Measurements from ENCODE around the gene DPM2. TPM values are rescaled to one million over a fixed set of nuclear protein-coding genes. Genes with fewer than 3 reads are reported as not detected.
A peak's percentile ranks its signal among the peaks of the same experiment; 100 is the strongest.

DPM2 gene
- polyA plus RNA-seq, 2 of the 4 experiments (the other 2 are of a cell fraction): 41.9 to 45.9 TPM

DNA sequence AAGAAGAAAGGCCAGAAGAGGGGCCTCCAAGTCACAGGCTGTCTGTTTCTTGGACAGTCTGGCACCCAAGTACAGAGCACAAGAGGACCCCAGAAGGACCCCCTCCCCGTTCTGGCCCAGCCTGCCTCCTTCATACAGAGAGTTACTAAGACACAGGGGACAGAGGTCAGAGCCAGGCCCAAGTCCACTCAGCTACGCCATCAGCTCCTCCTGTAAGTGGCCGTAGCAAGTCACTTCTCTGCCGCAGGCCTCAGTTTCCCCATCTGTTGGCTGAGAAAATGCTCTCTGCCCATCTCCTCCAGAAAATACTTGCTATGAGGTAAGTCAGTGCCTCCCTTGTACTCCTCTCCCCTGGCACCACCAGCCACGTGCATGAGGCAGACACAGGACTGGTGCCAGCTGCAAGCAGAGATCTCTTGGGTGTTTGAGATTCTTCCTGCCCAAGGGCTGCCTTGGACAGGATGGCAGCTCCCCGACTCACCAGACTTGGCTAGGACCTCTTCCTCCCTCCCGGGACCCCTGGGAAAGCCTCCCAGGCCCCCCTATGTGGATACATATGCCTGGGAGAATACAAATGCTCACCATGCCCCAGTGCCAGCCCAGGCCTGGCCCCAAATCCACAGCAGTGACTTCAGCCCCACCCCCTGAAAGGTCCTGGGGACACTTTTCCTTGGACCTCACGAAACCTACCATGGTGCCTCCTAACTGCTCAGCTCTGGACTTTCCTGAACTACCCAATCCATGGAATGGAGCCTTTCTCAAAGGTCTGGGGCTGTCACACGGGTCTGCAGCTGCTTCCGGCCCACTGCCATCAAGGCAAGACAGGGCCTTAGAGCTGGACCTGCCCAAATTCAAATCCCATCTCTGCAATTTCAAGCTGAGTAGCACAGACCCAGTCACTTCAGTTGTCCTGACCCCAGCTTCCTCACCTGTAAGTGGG lies 38.0 kb upstream of the DPM2 start:
- Histone ChIP-seq H3K4me3 (no peak overlapping the region), H3K4me2 (peak overlapping the region; percentile 98), H3K9me3 (no peaks in the 10 kb centered on the region), H3K27ac (peak overlapping the region; percentile 29 to 98; a peak in 4 of 6 replicates), H3K4me1 (peaks cover 81% of the 10 kb centered on the region)
- CTCF ChIA-PET: interaction anchor here (0.6 to 17.9 kb wide), 10 partner anchors 10 to 60 kb away, joined by 3 to 173 read pairs (median 5); no protein-coding TSS in a partner anchor
- DNase-seq (ENCODE audit: low read depth in 1 of 2, low spot score in 1 of 2): no peak
- no peak for ATAC-seq
- POLR2A ChIA-PET: no interaction called here
- no peak for FAIRE-seq
- TF ChIP-seq MAZ (IDR thresholded peaks at IDR 0.05; ENCODE audit: borderline replicate concordance, low read depth, low read length) (no peak), RCOR1 (IDR thresholded peaks at IDR 0.05; ENCODE audit: low read depth, low read length) (no peak), EP300 (IDR thresholded peaks at IDR 0.05) (no peak), BHLHE40 (IDR thresholded peaks at IDR 0.05; ENCODE audit: low read depth, low read length) (no peak), HOXB13 (CRISPR knock-in tag; IDR thresholded peaks at IDR 0.05; ENCODE audit: low read depth) (no peak), HOXA7 (CRISPR knock-in tag; IDR thresholded peaks at IDR 0.05) (no peak), ZFP36 (IDR thresholded peaks at IDR 0.05; ENCODE audit: borderline replicate concordance, partially characterized antibody) (no peak), FOSB (CRISPR knock-in tag; IDR thresholded peaks at IDR 0.05) (no peak), TFCP2L1 (CRISPR knock-in tag; IDR thresholded peaks at IDR 0.05) (no peak), NPAS2 (CRISPR knock-in tag; IDR thresholded peaks at IDR 0.05; ENCODE audit: borderline replicate concordance) (no peak), CEBPB (IDR thresholded peaks at IDR 0.05) (no peak), KDM1A (IDR thresholded peaks at IDR 0.05; ENCODE audit: low read depth) (no peak), GATA3 (IDR thresholded peaks at IDR 0.05; ENCODE audit: borderline replicate concordance) (no peak), MAFK (IDR thresholded peaks at IDR 0.05; ENCODE audit: partially characterized antibody) (no peak), RFX5 (IDR thresholded peaks at IDR 0.05) (no peak), RAD21 (conservative IDR thresholded peaks at IDR 0.05 in 1 of 2, IDR thresholded peaks at IDR 0.05 in 1 of 2) (no peak), CHD2 (IDR thresholded peaks at IDR 0.05; ENCODE audit: low read length, partially characterized antibody) (no peak)
- TF ChIP-seq, protein P1, sequence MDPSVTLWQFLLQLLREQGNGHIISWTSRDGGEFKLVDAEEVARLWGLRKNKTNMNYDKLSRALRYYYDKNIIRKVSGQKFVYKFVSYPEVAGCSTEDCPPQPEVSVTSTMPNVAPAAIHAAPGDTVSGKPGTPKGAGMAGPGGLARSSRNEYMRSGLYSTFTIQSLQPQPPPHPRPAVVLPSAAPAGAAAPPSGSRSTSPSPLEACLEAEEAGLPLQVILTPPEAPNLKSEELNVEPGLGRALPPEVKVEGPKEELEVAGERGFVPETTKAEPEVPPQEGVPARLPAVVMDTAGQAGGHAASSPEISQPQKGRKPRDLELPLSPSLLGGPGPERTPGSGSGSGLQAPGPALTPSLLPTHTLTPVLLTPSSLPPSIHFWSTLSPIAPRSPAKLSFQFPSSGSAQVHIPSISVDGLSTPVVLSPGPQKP (IDR thresholded peaks at IDR 0.05; ENCODE audit: low read depth, low read length): no peak
- TF ChIP-seq, protein P2, sequence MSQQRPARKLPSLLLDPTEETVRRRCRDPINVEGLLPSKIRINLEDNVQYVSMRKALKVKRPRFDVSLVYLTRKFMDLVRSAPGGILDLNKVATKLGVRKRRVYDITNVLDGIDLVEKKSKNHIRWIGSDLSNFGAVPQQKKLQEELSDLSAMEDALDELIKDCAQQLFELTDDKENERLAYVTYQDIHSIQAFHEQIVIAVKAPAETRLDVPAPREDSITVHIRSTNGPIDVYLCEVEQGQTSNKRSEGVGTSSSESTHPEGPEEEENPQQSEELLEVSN (IDR thresholded peaks at IDR 0.05; ENCODE audit: borderline replicate concordance, low read depth): no peak
- TF ChIP-seq, protein P3, sequence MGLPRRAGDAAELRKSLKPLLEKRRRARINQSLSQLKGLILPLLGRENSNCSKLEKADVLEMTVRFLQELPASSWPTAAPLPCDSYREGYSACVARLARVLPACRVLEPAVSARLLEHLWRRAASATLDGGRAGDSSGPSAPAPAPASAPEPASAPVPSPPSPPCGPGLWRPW (IDR thresholded peaks at IDR 0.05): no peak
- WGBS (ENCODE audit: missing lambda C conversion rate): 73% methylated on average over 10 of the region's 10 CpGs

DNA sequence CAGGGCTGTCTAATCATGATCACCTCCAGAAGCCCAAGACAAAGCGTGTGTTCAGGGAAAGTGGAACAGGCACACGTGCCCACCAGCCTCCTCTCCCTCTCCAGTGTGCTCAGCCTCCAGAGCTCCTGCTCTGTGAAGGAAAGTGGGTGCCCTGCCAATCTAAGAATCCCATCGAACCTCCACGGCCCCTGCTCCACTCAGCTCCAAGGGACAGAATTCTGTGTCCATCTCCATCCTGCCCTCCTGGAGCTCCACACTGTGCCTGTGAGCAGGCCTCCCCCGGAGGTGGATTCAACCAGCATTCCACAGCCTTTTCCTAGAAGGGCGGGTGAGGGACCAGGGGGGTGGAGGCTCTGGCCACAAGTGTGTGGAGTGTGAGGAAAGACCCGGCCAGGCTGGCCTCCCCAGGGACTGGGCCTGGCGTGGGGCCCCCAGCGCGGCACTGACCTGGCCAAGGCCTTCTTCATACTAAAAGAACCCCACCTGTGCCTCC lies 37.2 kb upstream of the DPM2 start:
- no peak for DNase-seq (ENCODE audit: low read depth in 1 of 2, low spot score in 1 of 2)
- FAIRE-seq: no peak
- Histone ChIP-seq H3K4me3 (no peak overlapping the region), H3K4me2 (peak overlapping the region; percentile 98), H3K27ac (peak overlapping the region; percentile 18 to 98; a peak in 3 of 6 replicates), H3K4me1 (peaks cover 89% of the 10 kb centered on the region), H3K9me3 (no peaks in the 10 kb centered on the region)
- 69% methylated on average over 8 of the region's 10 CpGs for WGBS (ENCODE audit: missing lambda C conversion rate)
- ChIA-PET CTCF (interaction anchor here (0.6 to 17.9 kb wide), 10 partner anchors 9 to 110 kb away, joined by 3 to 173 read pairs (median 5); partner anchors contain the start of gene SLC25A25), POLR2A (no interaction called here)
- ATAC-seq: no peak
- no peak for TF ChIP-seq HOXB13 (CRISPR knock-in tag; IDR thresholded peaks at IDR 0.05; ENCODE audit: low read depth)
- TF ChIP-seq, protein P4, sequence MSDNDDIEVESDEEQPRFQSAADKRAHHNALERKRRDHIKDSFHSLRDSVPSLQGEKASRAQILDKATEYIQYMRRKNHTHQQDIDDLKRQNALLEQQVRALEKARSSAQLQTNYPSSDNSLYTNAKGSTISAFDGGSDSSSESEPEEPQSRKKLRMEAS (IDR thresholded peaks at IDR 0.05): no peak
- no peak for TF ChIP-seq RAD21 (conservative IDR thresholded peaks at IDR 0.05 in 1 of 2, IDR thresholded peaks at IDR 0.05 in 1 of 2)
- no peak for TF ChIP-seq FOXS1 (CRISPR knock-in tag; IDR thresholded peaks at IDR 0.05)
- TF ChIP-seq NR3C1 (IDR thresholded peaks at IDR 0.05): no peak
- TF ChIP-seq EP300 (IDR thresholded peaks at IDR 0.05): no peak
- TF ChIP-seq, protein P5, sequence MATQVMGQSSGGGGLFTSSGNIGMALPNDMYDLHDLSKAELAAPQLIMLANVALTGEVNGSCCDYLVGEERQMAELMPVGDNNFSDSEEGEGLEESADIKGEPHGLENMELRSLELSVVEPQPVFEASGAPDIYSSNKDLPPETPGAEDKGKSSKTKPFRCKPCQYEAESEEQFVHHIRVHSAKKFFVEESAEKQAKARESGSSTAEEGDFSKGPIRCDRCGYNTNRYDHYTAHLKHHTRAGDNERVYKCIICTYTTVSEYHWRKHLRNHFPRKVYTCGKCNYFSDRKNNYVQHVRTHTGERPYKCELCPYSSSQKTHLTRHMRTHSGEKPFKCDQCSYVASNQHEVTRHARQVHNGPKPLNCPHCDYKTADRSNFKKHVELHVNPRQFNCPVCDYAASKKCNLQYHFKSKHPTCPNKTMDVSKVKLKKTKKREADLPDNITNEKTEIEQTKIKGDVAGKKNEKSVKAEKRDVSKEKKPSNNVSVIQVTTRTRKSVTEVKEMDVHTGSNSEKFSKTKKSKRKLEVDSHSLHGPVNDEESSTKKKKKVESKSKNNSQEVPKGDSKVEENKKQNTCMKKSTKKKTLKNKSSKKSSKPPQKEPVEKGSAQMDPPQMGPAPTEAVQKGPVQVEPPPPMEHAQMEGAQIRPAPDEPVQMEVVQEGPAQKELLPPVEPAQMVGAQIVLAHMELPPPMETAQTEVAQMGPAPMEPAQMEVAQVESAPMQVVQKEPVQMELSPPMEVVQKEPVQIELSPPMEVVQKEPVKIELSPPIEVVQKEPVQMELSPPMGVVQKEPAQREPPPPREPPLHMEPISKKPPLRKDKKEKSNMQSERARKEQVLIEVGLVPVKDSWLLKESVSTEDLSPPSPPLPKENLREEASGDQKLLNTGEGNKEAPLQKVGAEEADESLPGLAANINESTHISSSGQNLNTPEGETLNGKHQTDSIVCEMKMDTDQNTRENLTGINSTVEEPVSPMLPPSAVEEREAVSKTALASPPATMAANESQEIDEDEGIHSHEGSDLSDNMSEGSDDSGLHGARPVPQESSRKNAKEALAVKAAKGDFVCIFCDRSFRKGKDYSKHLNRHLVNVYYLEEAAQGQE (IDR thresholded peaks at IDR 0.05): no peak
- no peak for TF ChIP-seq ZFP36 (IDR thresholded peaks at IDR 0.05; ENCODE audit: borderline replicate concordance, partially characterized antibody)
- TF ChIP-seq RFX5 (IDR thresholded peaks at IDR 0.05): no peak
- no peak for TF ChIP-seq FOSL2 (IDR thresholded peaks at IDR 0.05)
- TF ChIP-seq FOSL2 (CRISPR knock-in tag; IDR thresholded peaks at IDR 0.05): no peak
- TF ChIP-seq CHD4 (IDR thresholded peaks at IDR 0.05; ENCODE audit: borderline replicate concordance): no peak
- TF ChIP-seq, protein P1 (IDR thresholded peaks at IDR 0.05; ENCODE audit: low read depth, low read length): no peak
- TF ChIP-seq HEYL (CRISPR knock-in tag; IDR thresholded peaks at IDR 0.05): no peak
- no peak for TF ChIP-seq NFE2L2 (conservative IDR thresholded peaks at IDR 0.05; ENCODE audit: low read length)

All from A549 (cell line).